Measurements from ENCODE around the gene ZBTB14.

The ZBTB14 gene

GRCh38 chr18:5287854-5288253 lies 7.7 kb downstream of the ZBTB14 start:
- Histone ChIP-seq H3K9ac (no peak overlapping the region), H3K27me3 (ENCODE audit: insufficient read depth, low read depth) (no peaks in the 10 kb centered on the region), H3K4me1 (ENCODE audit: low read depth, poor library complexity, severe bottlenecking) (no peaks in the 10 kb centered on the region), H3K27ac (no peak overlapping the region), H3K4me2 (no peak overlapping the region), H3K36me3 (ENCODE audit: insufficient read depth) (peaks cover 6% of the 10 kb centered on the region; the same call in 1 of the 2 replicates), H3K79me2 (ENCODE audit: insufficient read depth, low read depth) (0 out of 2 replicates have a peak, but pooled peaks cover 2% of the 10 kb centered on the region), H4K20me1 (ENCODE audit: insufficient read depth) (no peaks in the 10 kb centered on the region), H3K4me3 (IDR thresholded peaks at IDR 0.05; ENCODE audit: insufficient read depth, low read depth, low read length) (no peak overlapping the region), H2AFZ (ENCODE audit: low read depth) (no peak overlapping the region)
- no peak for TF ChIP-seq CTCF (conservative IDR thresholded peaks at IDR 0.05; ENCODE audit: low read depth, low read length)

GRCh38 chr18:5286525-5286924 lies 9.0 kb downstream of the ZBTB14 start:
- Histone ChIP-seq H2AFZ (ENCODE audit: low read depth) (no peak overlapping the region), H3K27ac (no peak overlapping the region), H3K4me1 (ENCODE audit: low read depth, poor library complexity, severe bottlenecking) (no peaks in the 10 kb centered on the region), H3K27me3 (ENCODE audit: insufficient read depth, low read depth) (no peaks in the 10 kb centered on the region), H3K79me2 (ENCODE audit: insufficient read depth, low read depth) (no peaks in the 10 kb centered on the region), H3K9ac (no peak overlapping the region), H4K20me1 (ENCODE audit: insufficient read depth) (no peaks in the 10 kb centered on the region), H3K36me3 (ENCODE audit: insufficient read depth) (no peaks in the 10 kb centered on the region), H3K4me3 (IDR thresholded peaks at IDR 0.05; ENCODE audit: insufficient read depth, low read depth, low read length) (no peak overlapping the region), H3K4me2 (no peak overlapping the region)
- no peak for TF ChIP-seq CTCF (conservative IDR thresholded peaks at IDR 0.05; ENCODE audit: low read depth, low read length)

GRCh38 chr18:5285326-5285725 lies 10.2 kb downstream of the ZBTB14 start:
- Histone ChIP-seq H3K4me3 (IDR thresholded peaks at IDR 0.05; ENCODE audit: insufficient read depth, low read depth, low read length) (no peak overlapping the region), H3K4me2 (no peak overlapping the region), H3K36me3 (ENCODE audit: insufficient read depth) (no peaks in the 10 kb centered on the region), H3K79me2 (ENCODE audit: insufficient read depth, low read depth) (no peaks in the 10 kb centered on the region), H3K9ac (no peak overlapping the region), H3K27ac (no peak overlapping the region), H4K20me1 (ENCODE audit: insufficient read depth) (no peaks in the 10 kb centered on the region), H3K4me1 (ENCODE audit: low read depth, poor library complexity, severe bottlenecking) (no peaks in the 10 kb centered on the region), H3K27me3 (ENCODE audit: insufficient read depth, low read depth) (no peaks in the 10 kb centered on the region), H2AFZ (ENCODE audit: low read depth) (no peak overlapping the region)
- TF ChIP-seq CTCF (conservative IDR thresholded peaks at IDR 0.05; ENCODE audit: low read depth, low read length) = no peak

GRCh38 chr18:5284808-5285207 lies 10.7 kb downstream of the ZBTB14 start:
- TF ChIP-seq CTCF (conservative IDR thresholded peaks at IDR 0.05; ENCODE audit: low read depth, low read length) = no peak

More at GRCh38 chr18:5284808-5285207, 10.7 kb downstream of the ZBTB14 start:
- Histone ChIP-seq H3K79me2 (ENCODE audit: insufficient read depth, low read depth) (no peaks in the 10 kb centered on the region), H3K4me2 (no peak overlapping the region), H3K27ac (no peak overlapping the region), H3K4me1 (ENCODE audit: low read depth, poor library complexity, severe bottlenecking) (no peaks in the 10 kb centered on the region), H3K36me3 (ENCODE audit: insufficient read depth) (no peaks in the 10 kb centered on the region), H3K9ac (no peak overlapping the region), H3K4me3 (IDR thresholded peaks at IDR 0.05; ENCODE audit: insufficient read depth, low read depth, low read length) (no peak overlapping the region), H3K27me3 (ENCODE audit: insufficient read depth, low read depth) (no peaks in the 10 kb centered on the region), H2AFZ (ENCODE audit: low read depth) (no peak overlapping the region), H4K20me1 (ENCODE audit: insufficient read depth) (no peaks in the 10 kb centered on the region)

Data from KMS-11 (cell line).